ENCODE results near the gene NKAIN2. TPM values are rescaled to one million over a fixed set of nuclear protein-coding genes. Genes with fewer than 3 reads are reported as not detected.

Gene NKAIN2
- total RNA-seq, 1 experiment from 2014 or later = 2.2 TPM

DNA sequence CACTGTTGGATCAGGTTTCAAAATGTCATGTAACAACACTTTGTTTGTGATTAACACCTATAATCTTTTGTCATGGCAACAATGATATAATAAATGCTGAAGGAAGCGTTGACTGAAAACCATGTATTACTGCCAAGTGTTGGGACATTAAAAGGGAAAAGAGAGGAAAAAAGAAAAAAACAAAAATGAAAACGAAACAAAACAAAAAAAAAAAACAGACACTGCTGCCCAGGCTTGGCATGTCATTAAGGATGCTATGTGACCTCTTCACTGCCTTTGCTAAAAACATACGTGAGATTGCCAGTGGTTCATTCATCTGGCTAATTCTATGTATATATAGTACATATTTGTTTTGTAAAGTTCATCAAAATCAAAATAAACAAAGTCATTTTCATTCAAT lies 641.9 kb downstream of the NKAIN2 start:
- Histone ChIP-seq H3K4me3 (ENCODE audit: low read depth, low read length, poor library complexity, severe bottlenecking) (no peak overlapping the region), H3K36me3 (ENCODE audit: insufficient read depth, low read length, poor library complexity, severe bottlenecking) (no peaks in the 10 kb centered on the region), H3K9me3 (ENCODE audit: low read depth, low read length, poor library complexity, severe bottlenecking) (no peaks in the 10 kb centered on the region), H3K27me3 (replicated peaks; ENCODE audit: insufficient read depth, low read depth, low read length, poor library complexity) (no peaks in the 10 kb centered on the region), H3K4me1 (ENCODE audit: insufficient read depth, low read length, poor library complexity, severe bottlenecking) (no peaks in the 10 kb centered on the region), H3K27ac (ENCODE audit: low read depth, low read length, poor library complexity, severe bottlenecking) (no peak overlapping the region)
- ChIA-PET CTCF (no interaction called here), POLR2A (ENCODE audit: low non-redundant PET) (no interaction called here)
- BruUV-seq (replicated peaks) = no TSS peak
- no peak for TF ChIP-seq EZH2 (IDR thresholded peaks at IDR 0.05; ENCODE audit: borderline replicate concordance, low read depth, low read length, poor library complexity, severe bottlenecking)
- TF ChIP-seq, protein P1, sequence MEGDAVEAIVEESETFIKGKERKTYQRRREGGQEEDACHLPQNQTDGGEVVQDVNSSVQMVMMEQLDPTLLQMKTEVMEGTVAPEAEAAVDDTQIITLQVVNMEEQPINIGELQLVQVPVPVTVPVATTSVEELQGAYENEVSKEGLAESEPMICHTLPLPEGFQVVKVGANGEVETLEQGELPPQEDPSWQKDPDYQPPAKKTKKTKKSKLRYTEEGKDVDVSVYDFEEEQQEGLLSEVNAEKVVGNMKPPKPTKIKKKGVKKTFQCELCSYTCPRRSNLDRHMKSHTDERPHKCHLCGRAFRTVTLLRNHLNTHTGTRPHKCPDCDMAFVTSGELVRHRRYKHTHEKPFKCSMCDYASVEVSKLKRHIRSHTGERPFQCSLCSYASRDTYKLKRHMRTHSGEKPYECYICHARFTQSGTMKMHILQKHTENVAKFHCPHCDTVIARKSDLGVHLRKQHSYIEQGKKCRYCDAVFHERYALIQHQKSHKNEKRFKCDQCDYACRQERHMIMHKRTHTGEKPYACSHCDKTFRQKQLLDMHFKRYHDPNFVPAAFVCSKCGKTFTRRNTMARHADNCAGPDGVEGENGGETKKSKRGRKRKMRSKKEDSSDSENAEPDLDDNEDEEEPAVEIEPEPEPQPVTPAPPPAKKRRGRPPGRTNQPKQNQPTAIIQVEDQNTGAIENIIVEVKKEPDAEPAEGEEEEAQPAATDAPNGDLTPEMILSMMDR (conservative IDR thresholded peaks at IDR 0.05; ENCODE audit: low read depth, low read length) = no peak
- intact Hi-C loops (cut with micrococcal nuclease; ENCODE audit: unreplicated experiment) = no loop called here
- no peak for DNase-seq (ENCODE audit: low spot score)

DNA sequence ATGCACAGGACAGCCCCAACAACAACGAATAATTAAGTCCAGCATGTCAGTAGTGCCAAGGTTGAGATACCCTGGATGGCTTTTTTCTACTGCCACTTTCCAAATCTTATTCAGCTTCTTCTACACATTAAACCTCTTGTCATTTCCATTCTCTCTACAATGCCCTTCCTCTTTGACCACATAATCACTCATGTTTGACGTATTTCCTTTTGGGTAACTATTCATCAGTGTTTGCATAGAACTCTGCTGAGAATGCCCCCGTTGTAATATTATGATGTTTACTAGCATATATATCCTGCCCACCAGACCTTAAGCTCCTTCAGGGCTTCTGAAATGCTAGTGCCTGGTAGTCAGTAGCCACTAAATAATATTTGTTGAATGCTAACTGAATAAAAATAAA lies 643.3 kb downstream of the NKAIN2 start:
- no TSS peak for BruUV-seq (replicated peaks)

DNA sequence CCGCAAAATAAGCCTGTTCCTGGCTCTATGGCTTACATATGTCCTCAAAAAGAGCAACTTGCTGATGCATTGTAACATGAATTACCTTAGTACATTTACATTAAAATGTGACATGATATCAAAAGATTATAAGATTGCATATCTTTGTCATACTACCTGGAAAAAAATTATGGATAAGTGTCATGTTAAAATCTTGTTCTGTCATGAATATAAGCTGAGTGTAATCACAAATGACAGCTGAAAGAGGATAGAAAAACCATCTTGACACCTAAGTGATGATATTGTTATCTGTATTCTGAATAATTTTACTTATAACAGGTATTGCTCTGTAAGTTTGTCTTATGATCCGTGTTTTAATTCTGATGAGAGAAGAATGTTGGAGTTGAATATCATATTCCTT lies 655.6 kb downstream of the NKAIN2 start:
- no TSS peak for BruUV-seq (replicated peaks)
- H3K4me3 ChIP-seq (ENCODE audit: low read depth, low read length, poor library complexity, severe bottlenecking) = no peak overlapping the region
- DNase-seq (ENCODE audit: low spot score) = no peak
- H3K36me3 ChIP-seq (ENCODE audit: insufficient read depth, low read length, poor library complexity, severe bottlenecking) = no peaks in the 10 kb centered on the region
- H3K27me3 ChIP-seq (replicated peaks; ENCODE audit: insufficient read depth, low read depth, low read length, poor library complexity) = no peaks in the 10 kb centered on the region
- intact Hi-C loops (cut with micrococcal nuclease; ENCODE audit: unreplicated experiment) = no loop called here
- no peaks in the 10 kb centered on the region for H3K9me3 ChIP-seq (ENCODE audit: low read depth, low read length, poor library complexity, severe bottlenecking)
- TF ChIP-seq, protein P1 (conservative IDR thresholded peaks at IDR 0.05; ENCODE audit: low read depth, low read length) = no peak
- TF ChIP-seq EZH2 (IDR thresholded peaks at IDR 0.05; ENCODE audit: borderline replicate concordance, low read depth, low read length, poor library complexity, severe bottlenecking) = no peak
- CTCF ChIA-PET = no interaction called here
- H3K27ac ChIP-seq (ENCODE audit: low read depth, low read length, poor library complexity, severe bottlenecking) = no peak overlapping the region
- no peaks in the 10 kb centered on the region for H3K4me1 ChIP-seq (ENCODE audit: insufficient read depth, low read length, poor library complexity, severe bottlenecking)
- POLR2A ChIA-PET (ENCODE audit: low non-redundant PET) = no interaction called here

More for the DNA sequence above, 643.3 kb downstream of the NKAIN2 start:
- Histone ChIP-seq H3K36me3 (ENCODE audit: insufficient read depth, low read length, poor library complexity, severe bottlenecking) (no peaks in the 10 kb centered on the region), H3K4me1 (ENCODE audit: insufficient read depth, low read length, poor library complexity, severe bottlenecking) (no peaks in the 10 kb centered on the region), H3K4me3 (ENCODE audit: low read depth, low read length, poor library complexity, severe bottlenecking) (no peak overlapping the region), H3K27ac (ENCODE audit: low read depth, low read length, poor library complexity, severe bottlenecking) (no peak overlapping the region), H3K9me3 (ENCODE audit: low read depth, low read length, poor library complexity, severe bottlenecking) (no peaks in the 10 kb centered on the region), H3K27me3 (replicated peaks; ENCODE audit: insufficient read depth, low read depth, low read length, poor library complexity) (no peaks in the 10 kb centered on the region)
- no peak for DNase-seq (ENCODE audit: low spot score)
- ChIA-PET POLR2A (ENCODE audit: low non-redundant PET) (no interaction called here), CTCF (no interaction called here)
- intact Hi-C loops (cut with micrococcal nuclease; ENCODE audit: unreplicated experiment) = no loop called here
- no peak for TF ChIP-seq EZH2 (IDR thresholded peaks at IDR 0.05; ENCODE audit: borderline replicate concordance, low read depth, low read length, poor library complexity, severe bottlenecking)
- TF ChIP-seq, protein P1 (conservative IDR thresholded peaks at IDR 0.05; ENCODE audit: low read depth, low read length) = no peak
